ENCODE results near the gene RASGRF1. TPM values are rescaled to one million over a fixed set of nuclear protein-coding genes. Genes with fewer than 3 reads are reported as not detected.

RASGRF1 gene
- total and polyA plus RNA-seq, 2 donors (not counting 1 experiment from before 2014, with no cell fraction given) = 0.09 TPM; not detected in 1

GRCh38 chr15:79053894-79054293 is 36.7 kb downstream of the RASGRF1 start:
- Histone ChIP-seq H2AFZ (ENCODE audit: low read length) (no peak overlapping the region), H3K27ac (ENCODE audit: insufficient read depth, low read length) (no peak overlapping the region), H3K4me1 (ENCODE audit: control insufficient read depth, extremely low read depth, insufficient read depth, low read length) (no peaks in the 10 kb centered on the region), H3K4me2 (ENCODE audit: extremely low read depth, insufficient read depth, low read length) (no peak overlapping the region), H3K36me3 (ENCODE audit: control insufficient read depth, insufficient read depth, low read length) (no peaks in the 10 kb centered on the region), H3K9ac (ENCODE audit: insufficient read depth, low read length) (no peak overlapping the region), H3K79me2 (ENCODE audit: control insufficient read depth, insufficient read depth, low read length) (no peaks in the 10 kb centered on the region), H3K9me3 (ENCODE audit: control insufficient read depth, insufficient read depth, low read depth, low read length) (no peaks in the 10 kb centered on the region), H4K20me1 (ENCODE audit: control insufficient read depth, extremely low read depth, insufficient read depth, low read length) (no peaks in the 10 kb centered on the region), H3K4me3 (replicated peaks in 1 of 4; ENCODE audit: control extremely low read depth in 1 of 4, insufficient read depth in 1 of 4, low read depth in 3 of 4, low read length in 4 of 4) (no peak overlapping the region), H3K27me3 (ENCODE audit: control insufficient read depth, insufficient read depth, low read length) (no peaks in the 10 kb centered on the region)
- TF ChIP-seq EZH2 (IDR thresholded peaks at IDR 0.05; ENCODE audit: low read length, missing control alignments) (no peak), CTCF (conservative IDR thresholded peaks at IDR 0.05 in 1 of 2, IDR thresholded peaks at IDR 0.05 in 1 of 2; ENCODE audit: low read depth in 1 of 2, low read length in 2 of 2) (no peak)
- DNase-seq (ENCODE audit: low read depth in 2 of 2) = no peak

- Histone ChIP-seq H3K27me3 (ENCODE audit: control insufficient read depth, insufficient read depth, low read length) (no peaks in the 10 kb centered on the region), H3K36me3 (ENCODE audit: control insufficient read depth, insufficient read depth, low read length) (no peaks in the 10 kb centered on the region), H3K79me2 (ENCODE audit: control insufficient read depth, insufficient read depth, low read length) (no peaks in the 10 kb centered on the region), H3K27ac (ENCODE audit: insufficient read depth, low read length) (no peak overlapping the region), H2AFZ (ENCODE audit: low read length) (no peak overlapping the region), H3K4me2 (ENCODE audit: extremely low read depth, insufficient read depth, low read length) (no peak overlapping the region), H3K4me3 (replicated peaks in 1 of 4; ENCODE audit: control extremely low read depth in 1 of 4, insufficient read depth in 1 of 4, low read depth in 3 of 4, low read length in 4 of 4) (no peak overlapping the region), H3K9me3 (ENCODE audit: control insufficient read depth, insufficient read depth, low read depth, low read length) (no peaks in the 10 kb centered on the region), H3K4me1 (ENCODE audit: control insufficient read depth, extremely low read depth, insufficient read depth, low read length) (no peaks in the 10 kb centered on the region), H3K9ac (ENCODE audit: insufficient read depth, low read length) (no peak overlapping the region), H4K20me1 (ENCODE audit: control insufficient read depth, extremely low read depth, insufficient read depth, low read length) (no peaks in the 10 kb centered on the region)
- TF ChIP-seq EZH2 (IDR thresholded peaks at IDR 0.05; ENCODE audit: low read length, missing control alignments) = no peak
- no peak for TF ChIP-seq CTCF (conservative IDR thresholded peaks at IDR 0.05 in 1 of 2, IDR thresholded peaks at IDR 0.05 in 1 of 2; ENCODE audit: low read depth in 1 of 2, low read length in 2 of 2)
- no peak for DNase-seq (ENCODE audit: low read depth in 2 of 2)
These were observed 38.4 kb downstream of the RASGRF1 start for GRCh38 chr15:79051941-79052731.

GRCh38 chr15:79051029-79051428 is 39.6 kb downstream of the RASGRF1 start:
- TF ChIP-seq CTCF (conservative IDR thresholded peaks at IDR 0.05 in 1 of 2, IDR thresholded peaks at IDR 0.05 in 1 of 2; ENCODE audit: low read depth in 1 of 2, low read length in 2 of 2) (no peak), EZH2 (IDR thresholded peaks at IDR 0.05; ENCODE audit: low read length, missing control alignments) (no peak)
- Histone ChIP-seq H2AFZ (ENCODE audit: low read length) (no peak overlapping the region), H3K36me3 (ENCODE audit: control insufficient read depth, insufficient read depth, low read length) (no peaks in the 10 kb centered on the region), H3K4me2 (ENCODE audit: extremely low read depth, insufficient read depth, low read length) (no peak overlapping the region), H3K4me3 (replicated peaks in 1 of 4; ENCODE audit: control extremely low read depth in 1 of 4, insufficient read depth in 1 of 4, low read depth in 3 of 4, low read length in 4 of 4) (no peak overlapping the region), H3K9ac (ENCODE audit: insufficient read depth, low read length) (no peak overlapping the region), H4K20me1 (ENCODE audit: control insufficient read depth, extremely low read depth, insufficient read depth, low read length) (no peaks in the 10 kb centered on the region), H3K27ac (ENCODE audit: insufficient read depth, low read length) (no peak overlapping the region), H3K79me2 (ENCODE audit: control insufficient read depth, insufficient read depth, low read length) (no peaks in the 10 kb centered on the region), H3K4me1 (ENCODE audit: control insufficient read depth, extremely low read depth, insufficient read depth, low read length) (no peaks in the 10 kb centered on the region), H3K9me3 (ENCODE audit: control insufficient read depth, insufficient read depth, low read depth, low read length) (no peaks in the 10 kb centered on the region), H3K27me3 (ENCODE audit: control insufficient read depth, insufficient read depth, low read length) (no peaks in the 10 kb centered on the region)
- no peak for DNase-seq (ENCODE audit: low read depth in 2 of 2)
